IPS-20b (cell line): ENCODE data around the gene AMPD1.

Experiments
- H3K27ac ChIP-seq: one replicate; pipeline ENCODE4 v1.5.1; 2013; ENCODE audit warnings: low read length
- H3K27me3 ChIP-seq: 2 replicates; pipeline ENCODE4 v1.6.1; 2013; ENCODE audit warnings: mild to moderate bottlenecking, low read length, inconsistent platforms; ENCODE audit not compliant: insufficient read depth
- H3K36me3 ChIP-seq: 2 replicates; pipeline ENCODE4 v1.6.1; 2013; ENCODE audit warnings: low read depth, mild to moderate bottlenecking, inconsistent platforms, low read length, moderate library complexity; ENCODE audit not compliant: insufficient read depth
- H3K4me1 ChIP-seq: 2 replicates; pipeline ENCODE4 v1.6.1; 2013; ENCODE audit warnings: mild to moderate bottlenecking, control low read depth, inconsistent platforms, low read length, moderate library complexity; ENCODE audit not compliant: insufficient read depth
- H3K4me3 ChIP-seq: 2 replicates; pipeline ENCODE4 v1.5.1; 2013; ENCODE audit warnings: mild to moderate bottlenecking, low read length, inconsistent platforms
- H3K9ac ChIP-seq: 2 replicates; pipeline ENCODE4 v1.6.1; 2013; ENCODE audit warnings: low read depth, mild to moderate bottlenecking, inconsistent platforms, low read length, moderate library complexity
- H3K9me3 ChIP-seq: 2 replicates; pipeline ENCODE4 v1.6.1; 2013; ENCODE audit warnings: mild to moderate bottlenecking, low read depth, low read length, inconsistent platforms; ENCODE audit not compliant: insufficient read depth

AMPD1 gene

GRCh38 chr1:114694540-114695310 is 621 bp downstream of the AMPD1 start:
- Histone ChIP-seq H3K4me1 (no peaks in the 10 kb centered on the region), H3K27me3 (no peaks in the 10 kb centered on the region), H3K9ac (no peak overlapping the region), H3K4me3 (no peak overlapping the region), H3K9me3 (no peaks in the 10 kb centered on the region), H3K36me3 (no peaks in the 10 kb centered on the region), H3K27ac (no peak overlapping the region)

GRCh38 chr1:114692947-114693346 is 2.4 kb downstream of the AMPD1 start:
- Histone ChIP-seq H3K4me1 (no peaks in the 10 kb centered on the region), H3K4me3 (no peak overlapping the region), H3K9ac (no peak overlapping the region), H3K27me3 (no peaks in the 10 kb centered on the region), H3K9me3 (no peaks in the 10 kb centered on the region), H3K36me3 (no peaks in the 10 kb centered on the region), H3K27ac (no peak overlapping the region)

GRCh38 chr1:114691061-114691460 is 4.3 kb downstream of the AMPD1 start:
- Histone ChIP-seq H3K27ac (no peak overlapping the region), H3K27me3 (no peaks in the 10 kb centered on the region; the same call in 1 of the 2 replicates)

GRCh38 chr1:114690148-114690547 is 5.2 kb downstream of the AMPD1 start:
- Histone ChIP-seq H3K4me3 (no peak overlapping the region), H3K27ac (no peak overlapping the region), H3K9ac (no peak overlapping the region), H3K27me3 (no peaks in the 10 kb centered on the region; the same call in 1 of the 2 replicates), H3K4me1 (no peaks in the 10 kb centered on the region), H3K36me3 (no peaks in the 10 kb centered on the region), H3K9me3 (no peaks in the 10 kb centered on the region)

More at GRCh38 chr1:114691061-114691460, 4.3 kb downstream of the AMPD1 start:
- H3K4me3 ChIP-seq, result no peak overlapping the region
- no peaks in the 10 kb centered on the region for H3K36me3 ChIP-seq
- H3K9ac ChIP-seq, result no peak overlapping the region
- no peaks in the 10 kb centered on the region for H3K4me1 ChIP-seq
- no peaks in the 10 kb centered on the region for H3K9me3 ChIP-seq

GRCh38 chr1:114688526-114688925 is 6.8 kb downstream of the AMPD1 start:
- Histone ChIP-seq H3K9ac (no peak overlapping the region), H3K27ac (no peak overlapping the region), H3K4me3 (no peak overlapping the region), H3K27me3 (no peaks in the 10 kb centered on the region; the same call in 1 of the 2 replicates), H3K9me3 (no peaks in the 10 kb centered on the region), H3K36me3 (no peaks in the 10 kb centered on the region), H3K4me1 (no peaks in the 10 kb centered on the region)

- no peaks in the 10 kb centered on the region for H3K4me1 ChIP-seq
These were observed 9.5 kb downstream of the AMPD1 start for GRCh38 chr1:114685851-114686250.

GRCh38 chr1:114677691-114678090 is 17.7 kb downstream of the AMPD1 start:
- Histone ChIP-seq H3K27ac (no peak overlapping the region), H3K27me3 (peaks cover 14% of the 10 kb centered on the region; the same call in 1 of the 2 replicates), H3K9me3 (no peaks in the 10 kb centered on the region; the same call in 1 of the 2 replicates), H3K4me3 (no peak overlapping the region), H3K4me1 (no peaks in the 10 kb centered on the region), H3K9ac (no peak overlapping the region), H3K36me3 (no peaks in the 10 kb centered on the region)

More at GRCh38 chr1:114685851-114686250, 9.5 kb downstream of the AMPD1 start:
- H3K4me3 ChIP-seq, result no peak overlapping the region
- H3K27ac ChIP-seq, result no peak overlapping the region
- no peaks in the 10 kb centered on the region for H3K9me3 ChIP-seq
- H3K36me3 ChIP-seq, result no peaks in the 10 kb centered on the region
- H3K9ac ChIP-seq, result no peak overlapping the region
- H3K27me3 ChIP-seq, result no peaks in the 10 kb centered on the region; the same call in 1 of the 2 replicates

GRCh38 chr1:114676115-114676514 is 19.2 kb downstream of the AMPD1 start:
- peaks cover 26% of the 10 kb centered on the region for H3K27me3 ChIP-seq
- H3K9me3 ChIP-seq, result no peaks in the 10 kb centered on the region; the same call in 1 of the 2 replicates
- H3K4me3 ChIP-seq, result no peak overlapping the region
- no peak overlapping the region for H3K27ac ChIP-seq
- no peak overlapping the region for H3K9ac ChIP-seq
- H3K36me3 ChIP-seq, result no peaks in the 10 kb centered on the region
- H3K4me1 ChIP-seq, result no peaks in the 10 kb centered on the region

GRCh38 chr1:114671939-114672275 is 23.4 kb downstream of the AMPD1 start:
- peaks cover 47% of the 10 kb centered on the region for H3K27me3 ChIP-seq
- no peak overlapping the region for H3K9ac ChIP-seq
- no peaks in the 10 kb centered on the region for H3K36me3 ChIP-seq
- H3K27ac ChIP-seq, result no peak overlapping the region
- no peak overlapping the region for H3K4me3 ChIP-seq
- no peaks in the 10 kb centered on the region; the same call in 1 of the 2 replicates for H3K9me3 ChIP-seq
- H3K4me1 ChIP-seq, result peaks cover 6% of the 10 kb centered on the region; the same call in 1 of the 2 replicates

- H3K4me3 ChIP-seq, result 0 out of 2 replicates have a peak overlapping the region, but pooled peaks have one; percentile 38
- H3K27ac ChIP-seq, result no peak overlapping the region
- no peaks in the 10 kb centered on the region; the same call in 1 of the 2 replicates for H3K9me3 ChIP-seq
- peaks cover 47% of the 10 kb centered on the region for H3K27me3 ChIP-seq
- H3K36me3 ChIP-seq, result no peaks in the 10 kb centered on the region
- H3K9ac ChIP-seq, result no peak overlapping the region
- peaks cover 6% of the 10 kb centered on the region; the same call in 1 of the 2 replicates for H3K4me1 ChIP-seq
These were observed 24.1 kb downstream of the AMPD1 start for GRCh38 chr1:114671011-114671938.

GRCh38 chr1:114670083-114671010 is 25.0 kb downstream of the AMPD1 start:
- H3K36me3 ChIP-seq, result no peaks in the 10 kb centered on the region
- H3K4me3 ChIP-seq, result peak overlapping the region; percentile 90
- no peaks in the 10 kb centered on the region; the same call in 1 of the 2 replicates for H3K9me3 ChIP-seq
- H3K4me1 ChIP-seq, result peaks cover 6% of the 10 kb centered on the region; the same call in 1 of the 2 replicates
- peaks cover 42% of the 10 kb centered on the region for H3K27me3 ChIP-seq
- H3K27ac ChIP-seq, result no peak overlapping the region
- H3K9ac ChIP-seq, result peak overlapping the region; percentile 68; the same call in 1 of the 2 replicates
